CD4-positive, alpha-beta T cell treated with Interleukin-4 for 1 hour (primary cell): ENCODE results near the gene MORN1.

Experiments
- DNase-seq, 2 donors: peaks; one replicate each; pipeline ENCODE4 v3.0.0-alpha.2; 2020 to 2022

Gene MORN1

GRCh38 chr1:2271841-2272655 lies 119.3 kb downstream of the MORN1 start:
- DNase-seq: no peak
